Neural cell (in vitro differentiated cells): Measurements from ENCODE around the gene SLC4A1. TPM values are rescaled to one million over a fixed set of nuclear protein-coding genes. Genes with fewer than 3 reads are reported as not detected.

Source experiments
- H2AFZ ChIP-seq: fragments of 200-600, 300-800 bp; sonication (generic), shearing (Covaris generic); 2 replicates; pipeline ENCODE4 v1.6.0; 2014; ENCODE audit warnings: low read depth, mild to moderate bottlenecking, antibody characterized with exemption, low read length, moderate library complexity
- H3F3A ChIP-seq: fragments of 200-600 bp; shearing (Covaris generic); 2 replicates; pipeline ENCODE4 v1.6.1; 2016; ENCODE audit warnings: mild to moderate bottlenecking, moderate library complexity, mixed read lengths, antibody characterized with exemption, low read length; ENCODE audit not compliant: insufficient read depth, poor library complexity, severe bottlenecking
- H3K27ac ChIP-seq: fragments of 200-600, 300-800 bp; sonication (generic), shearing (Covaris generic); 2 replicates; pipeline ENCODE4 v1.5.1; 2014; ENCODE audit warnings: mild to moderate bottlenecking, low read length, moderate library complexity
- H3K27me3 ChIP-seq: fragments of 300-800, 200-600 bp; sonication (generic), shearing (Covaris generic); 2 replicates; pipeline ENCODE4 v1.6.0; 2014; ENCODE audit warnings: mild to moderate bottlenecking, low read depth, low read length, moderate library complexity; ENCODE audit not compliant: insufficient read depth
- H3K36me3 ChIP-seq: fragments of 300-800, 200-600 bp; sonication (generic), shearing (Covaris generic); 2 replicates; pipeline ENCODE4 v1.5.1; 2014; ENCODE audit warnings: mild to moderate bottlenecking, antibody characterized with exemption, low read length, moderate library complexity; ENCODE audit not compliant: insufficient read depth
- H3K4me2 ChIP-seq: fragments of 300-800, 200-600 bp; sonication (generic), shearing (Covaris generic); 2 replicates; pipeline ENCODE4 v1.6.0; 2014; ENCODE audit warnings: mild to moderate bottlenecking, low read length
- H3K4me3 ChIP-seq: fragments of 300-800, 200-600 bp; sonication (generic), shearing (Covaris generic); 2 replicates; pipeline ENCODE4 v1.5.1; 2014; ENCODE audit warnings: mild to moderate bottlenecking, low read length, moderate library complexity
- H3K79me2 ChIP-seq: fragments of 200-600 bp; shearing (Covaris generic); replicated peaks from 2 replicates; pipeline ENCODE4 v1.6.0; 2014; ENCODE audit warnings: mild to moderate bottlenecking, low read length, moderate library complexity; ENCODE audit not compliant: insufficient read depth
- H3K9ac ChIP-seq: fragments of 300-800, 200-600 bp; sonication (generic), shearing (Covaris generic); 2 replicates; pipeline ENCODE4 v1.6.1; 2016; ENCODE audit warnings: mild to moderate bottlenecking, low read length, mixed read lengths
- H3K9me2 ChIP-seq: fragments of 200-600 bp; shearing (Covaris generic); 2 replicates; pipeline ENCODE4 v1.6.1; 2016; ENCODE audit warnings: mild to moderate bottlenecking, low read length, mixed read lengths; ENCODE audit not compliant: insufficient read depth
- H3K9me3 ChIP-seq: fragments of 200-600, 300-800 bp; sonication (generic), shearing (Covaris generic); 2 replicates; pipeline ENCODE4 v1.6.1; 2016; ENCODE audit warnings: mild to moderate bottlenecking, mixed run types, low read length, moderate library complexity, mixed read lengths
- H4K20me1 ChIP-seq: fragments of 200-600 bp; shearing (Covaris generic); 2 replicates; pipeline ENCODE4 v1.6.1; 2016; ENCODE audit warnings: mild to moderate bottlenecking, mixed run types; ENCODE audit not compliant: insufficient read depth
- EP300 ChIP-seq: fragments of 450-650 bp; conservative IDR thresholded peaks from 2 replicates; pipeline ENCODE4 v1.6.1; 2014; ENCODE audit warnings: antibody characterized with exemption, mild to moderate bottlenecking, moderate library complexity; ENCODE audit not compliant: poor library complexity, severe bottlenecking
- EZH2 ChIP-seq: fragments of 200-600, 300-800 bp; shearing (Covaris generic), sonication (generic); IDR thresholded peaks from 2 replicates; pipeline ENCODE4 v1.6.1; 2014; ENCODE audit warnings: antibody characterized with exemption, low read length, borderline replicate concordance, mild to moderate bottlenecking; ENCODE audit not compliant: insufficient read depth, poor library complexity, severe bottlenecking
- MXI1 ChIP-seq: fragments of 450-650 bp; conservative IDR thresholded peaks from 2 replicates; pipeline ENCODE4 v1.6.1; 2014; ENCODE audit warnings: antibody characterized with exemption, mild to moderate bottlenecking; ENCODE audit not compliant: poor library complexity, severe bottlenecking
- POLR2AphosphoS5 ChIP-seq: IDR thresholded peaks from 2 replicates; pipeline ENCODE4 v1.6.1; 2012
- RAD21 ChIP-seq: fragments of 450-650 bp; conservative IDR thresholded peaks from 2 replicates; pipeline ENCODE4 v1.6.1; 2014; ENCODE audit warnings: antibody characterized with exemption, mild to moderate bottlenecking, moderate library complexity
- SMC3 ChIP-seq: fragments of 450-650 bp; conservative IDR thresholded peaks from 2 replicates; pipeline ENCODE4 v1.6.1; 2014; ENCODE audit warnings: antibody characterized with exemption, mild to moderate bottlenecking, moderate library complexity; ENCODE audit not compliant: poor library complexity
- TAF1 ChIP-seq: IDR thresholded peaks from 2 replicates; pipeline ENCODE4 v1.6.1; 2012; ENCODE audit warnings: low read depth
- polyA plus RNA-seq: library from polyadenylated mRNA; depleted of rRNA; stranded (reverse); fragments of >200 nt; gene quantifications from 2 replicates; pipeline ENCODE4 v1.2.3, GENCODE V29; 2014
- TF ChIP-seq, protein P1 (sequence below): IDR thresholded peaks from 2 replicates; pipeline ENCODE4 v1.6.1; 2012; ENCODE audit warnings: borderline replicate concordance
- TF ChIP-seq, protein P2 (sequence below): fragments of 450-650 bp; IDR thresholded peaks from 2 replicates; pipeline ENCODE4 v1.5.1; 2014; ENCODE audit warnings: antibody characterized with exemption, mild to moderate bottlenecking, moderate library complexity; ENCODE audit not compliant: poor library complexity, severe bottlenecking

Gene SLC4A1
- polyA plus RNA-seq, 1 donor from 2014 or later = 0.05 TPM

DNA sequence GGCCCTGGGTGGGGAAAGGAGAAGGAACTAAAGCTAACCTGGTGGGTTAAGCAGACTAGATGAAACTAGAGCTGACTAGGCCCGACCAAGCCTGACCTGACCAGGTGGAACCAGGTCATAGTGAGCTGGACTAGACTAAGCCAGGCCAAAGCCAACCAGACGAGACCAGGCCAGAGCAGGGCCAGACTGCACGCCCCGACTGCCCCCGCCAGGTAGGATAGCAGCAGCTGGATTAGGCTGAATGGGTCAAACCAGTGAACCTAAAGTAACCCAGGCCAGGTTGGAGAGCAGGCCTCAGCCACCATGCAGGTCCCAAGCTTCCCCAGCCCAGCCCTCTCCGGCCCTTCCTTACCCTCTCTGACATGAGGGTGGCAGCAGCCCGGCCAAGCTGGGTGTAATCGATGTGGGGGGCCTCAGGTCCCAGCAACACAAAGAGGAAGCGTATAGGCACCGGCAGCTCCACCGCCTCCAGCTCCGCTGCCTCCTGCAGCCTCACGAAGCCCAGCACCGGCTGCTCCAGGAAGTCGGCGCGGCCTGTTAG is 9.1 kb downstream of the SLC4A1 start:
- Histone ChIP-seq H3K9me2 (no peaks in the 10 kb centered on the region), H3K79me2 (no peaks in the 10 kb centered on the region), H3K9me3 (no peaks in the 10 kb centered on the region), H3K27me3 (no peaks in the 10 kb centered on the region), H3K36me3 (no peaks in the 10 kb centered on the region), H2AFZ (no peak overlapping the region), H4K20me1 (no peaks in the 10 kb centered on the region), H3F3A (no peaks in the 10 kb centered on the region), H3K4me2 (no peak overlapping the region), H3K4me3 (no peak overlapping the region), H3K9ac (no peak overlapping the region), H3K27ac (no peak overlapping the region)
- no peak for TF ChIP-seq EZH2
- TF ChIP-seq, protein P1, sequence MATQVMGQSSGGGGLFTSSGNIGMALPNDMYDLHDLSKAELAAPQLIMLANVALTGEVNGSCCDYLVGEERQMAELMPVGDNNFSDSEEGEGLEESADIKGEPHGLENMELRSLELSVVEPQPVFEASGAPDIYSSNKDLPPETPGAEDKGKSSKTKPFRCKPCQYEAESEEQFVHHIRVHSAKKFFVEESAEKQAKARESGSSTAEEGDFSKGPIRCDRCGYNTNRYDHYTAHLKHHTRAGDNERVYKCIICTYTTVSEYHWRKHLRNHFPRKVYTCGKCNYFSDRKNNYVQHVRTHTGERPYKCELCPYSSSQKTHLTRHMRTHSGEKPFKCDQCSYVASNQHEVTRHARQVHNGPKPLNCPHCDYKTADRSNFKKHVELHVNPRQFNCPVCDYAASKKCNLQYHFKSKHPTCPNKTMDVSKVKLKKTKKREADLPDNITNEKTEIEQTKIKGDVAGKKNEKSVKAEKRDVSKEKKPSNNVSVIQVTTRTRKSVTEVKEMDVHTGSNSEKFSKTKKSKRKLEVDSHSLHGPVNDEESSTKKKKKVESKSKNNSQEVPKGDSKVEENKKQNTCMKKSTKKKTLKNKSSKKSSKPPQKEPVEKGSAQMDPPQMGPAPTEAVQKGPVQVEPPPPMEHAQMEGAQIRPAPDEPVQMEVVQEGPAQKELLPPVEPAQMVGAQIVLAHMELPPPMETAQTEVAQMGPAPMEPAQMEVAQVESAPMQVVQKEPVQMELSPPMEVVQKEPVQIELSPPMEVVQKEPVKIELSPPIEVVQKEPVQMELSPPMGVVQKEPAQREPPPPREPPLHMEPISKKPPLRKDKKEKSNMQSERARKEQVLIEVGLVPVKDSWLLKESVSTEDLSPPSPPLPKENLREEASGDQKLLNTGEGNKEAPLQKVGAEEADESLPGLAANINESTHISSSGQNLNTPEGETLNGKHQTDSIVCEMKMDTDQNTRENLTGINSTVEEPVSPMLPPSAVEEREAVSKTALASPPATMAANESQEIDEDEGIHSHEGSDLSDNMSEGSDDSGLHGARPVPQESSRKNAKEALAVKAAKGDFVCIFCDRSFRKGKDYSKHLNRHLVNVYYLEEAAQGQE = no peak
- TF ChIP-seq RAD21 = no peak
- no peak for TF ChIP-seq TAF1
- TF ChIP-seq SMC3 = no peak
- TF ChIP-seq, protein P2, sequence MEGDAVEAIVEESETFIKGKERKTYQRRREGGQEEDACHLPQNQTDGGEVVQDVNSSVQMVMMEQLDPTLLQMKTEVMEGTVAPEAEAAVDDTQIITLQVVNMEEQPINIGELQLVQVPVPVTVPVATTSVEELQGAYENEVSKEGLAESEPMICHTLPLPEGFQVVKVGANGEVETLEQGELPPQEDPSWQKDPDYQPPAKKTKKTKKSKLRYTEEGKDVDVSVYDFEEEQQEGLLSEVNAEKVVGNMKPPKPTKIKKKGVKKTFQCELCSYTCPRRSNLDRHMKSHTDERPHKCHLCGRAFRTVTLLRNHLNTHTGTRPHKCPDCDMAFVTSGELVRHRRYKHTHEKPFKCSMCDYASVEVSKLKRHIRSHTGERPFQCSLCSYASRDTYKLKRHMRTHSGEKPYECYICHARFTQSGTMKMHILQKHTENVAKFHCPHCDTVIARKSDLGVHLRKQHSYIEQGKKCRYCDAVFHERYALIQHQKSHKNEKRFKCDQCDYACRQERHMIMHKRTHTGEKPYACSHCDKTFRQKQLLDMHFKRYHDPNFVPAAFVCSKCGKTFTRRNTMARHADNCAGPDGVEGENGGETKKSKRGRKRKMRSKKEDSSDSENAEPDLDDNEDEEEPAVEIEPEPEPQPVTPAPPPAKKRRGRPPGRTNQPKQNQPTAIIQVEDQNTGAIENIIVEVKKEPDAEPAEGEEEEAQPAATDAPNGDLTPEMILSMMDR = no peak
- TF ChIP-seq POLR2AphosphoS5 = no peak
- TF ChIP-seq MXI1 = no peak
- TF ChIP-seq EP300 = no peak

DNA sequence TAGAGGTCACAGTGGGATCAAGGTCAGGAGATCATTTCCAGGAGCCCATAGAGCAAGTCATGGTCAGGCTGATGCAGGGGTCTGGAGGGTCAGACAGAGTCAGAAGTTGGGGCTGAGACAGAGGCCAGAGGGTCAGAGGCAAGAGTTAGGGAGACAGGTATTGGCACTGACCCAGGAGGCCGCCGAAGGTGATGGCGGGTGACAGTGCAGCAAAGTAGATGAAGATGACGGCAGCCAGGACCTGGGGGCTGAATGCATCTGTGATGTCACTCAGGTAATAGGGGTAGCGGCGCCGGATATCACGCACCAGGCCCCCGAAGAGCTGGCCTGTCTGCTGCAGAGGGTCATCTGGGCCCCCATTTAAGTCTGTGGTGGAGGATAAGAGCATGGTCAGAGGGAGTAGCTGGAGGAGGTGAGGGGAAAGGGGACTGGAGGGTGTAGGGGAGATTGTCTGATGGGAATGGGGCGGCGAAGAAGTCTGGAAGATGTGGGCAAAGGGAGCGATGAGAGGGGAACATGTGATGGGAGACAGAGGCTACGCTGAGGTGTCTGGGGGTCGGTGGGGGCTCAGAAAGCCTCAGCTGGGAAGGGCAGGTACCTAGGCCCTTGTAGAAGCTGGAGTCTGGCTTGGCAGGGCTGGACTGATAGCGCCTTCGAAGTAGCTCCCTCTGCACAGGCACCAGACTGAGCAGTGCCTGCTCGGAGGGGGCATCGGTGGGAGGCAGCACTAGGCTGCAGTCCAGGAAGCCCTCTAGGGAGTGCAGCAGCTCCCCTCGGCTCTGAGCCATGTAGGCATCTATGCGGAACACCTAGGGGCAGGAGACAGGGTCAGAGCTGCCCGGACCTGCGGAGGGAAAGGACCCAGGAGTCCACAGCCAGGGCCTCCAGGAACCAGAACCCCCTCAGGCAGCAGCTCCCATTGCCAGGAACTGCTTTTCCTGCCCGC is 9.8 kb downstream of the SLC4A1 start:
- Histone ChIP-seq H2AFZ (no peak overlapping the region), H3K27ac (no peak overlapping the region), H3K79me2 (no peaks in the 10 kb centered on the region), H3K9me2 (no peaks in the 10 kb centered on the region), H3K36me3 (no peaks in the 10 kb centered on the region), H4K20me1 (no peaks in the 10 kb centered on the region), H3F3A (no peaks in the 10 kb centered on the region), H3K9me3 (no peaks in the 10 kb centered on the region), H3K27me3 (no peaks in the 10 kb centered on the region), H3K4me2 (no peak overlapping the region), H3K4me3 (no peak overlapping the region), H3K9ac (no peak overlapping the region)
- TF ChIP-seq MXI1 (no peak), RAD21 (no peak), EP300 (no peak), TAF1 (no peak), EZH2 (no peak), SMC3 (no peak), POLR2AphosphoS5 (no peak)
- TF ChIP-seq, protein P2 = no peak
- TF ChIP-seq, protein P1 = no peak
